Spinal cord (tissue), 10 donors: ENCODE results near the gene OSBP2. TPM values are rescaled to one million over a fixed set of nuclear protein-coding genes. Genes with fewer than 3 reads are reported as not detected.
A peak's percentile ranks its signal among the peaks of the same experiment; 100 is the strongest.
"Not testable (repeated sequence)": the region's sequence is repeated elsewhere in the genome, so short reads cannot be mapped to it uniquely, and the experiment has no call there.

Source experiments
- DNase-seq, 6 donors: peaks; one replicate each; pipeline versions ENCODE4 v3.0.0 to v3.0.0-alpha.2; 2013 to 2015; ENCODE audit warnings: low spot score in 6 of 6, low read depth in 4 of 6
- H3K27ac ChIP-seq: one replicate; pipeline ENCODE4 v1.5.1; 2013; ENCODE audit warnings: low read depth, low read length, control low read depth
- H3K27me3 ChIP-seq: one replicate; pipeline ENCODE4 v1.6.1; 2013; ENCODE audit warnings: low read length; ENCODE audit not compliant: control insufficient read depth, insufficient read depth
- H3K36me3 ChIP-seq: one replicate; pipeline ENCODE4 v1.6.1; 2013; ENCODE audit warnings: low read length; ENCODE audit not compliant: control insufficient read depth, insufficient read depth
- H3K4me1 ChIP-seq: one replicate; pipeline ENCODE4 v1.6.1; 2013; ENCODE audit warnings: low read length; ENCODE audit not compliant: control insufficient read depth, insufficient read depth
- H3K4me3 ChIP-seq: one replicate; pipeline ENCODE4 v1.5.1; 2013; ENCODE audit warnings: low read depth, low read length, control low read depth
- H3K9me3 ChIP-seq: one replicate; pipeline ENCODE4 v1.6.1; 2013; ENCODE audit warnings: low read length; ENCODE audit not compliant: control insufficient read depth, insufficient read depth
- WGBS: methylation state at CpG from one replicate; pipeline ENCODE4 v1.1.5; 2013; ENCODE audit warnings: missing lambda C conversion rate; ENCODE audit not compliant: insufficient coverage; 5-methylcytosine and 5-hydroxymethylcytosine counted together
- polyA plus RNA-seq, 2 donors: library from polyadenylated mRNA; unstranded; fragments of 120-200 nt; gene quantifications; one replicate each; pipeline ENCODE4 v1.2.1, GENCODE V29; 2013; ENCODE audit not compliant: insufficient read length in 2 of 2
- total RNA-seq, 2 donors: library from RNA; depleted of rRNA in 1 of 2; stranded (reverse); fragments of 120-200 nt in 1 of 2; fragments of >200 nt in 1 of 2; gene quantifications; one replicate each; pipeline versions ENCODE4 v1.2.3 to v1.2.4, GENCODE V29; 2013 to 2014
- donor health status: healthy.

Gene OSBP2
- total and polyA plus RNA-seq, 4 donors = 20.7 to 25.0 (median 22.4) TPM

GRCh38 chr22:30694171-30694639, 469 bp upstream of the OSBP2 start:
- H3K27me3 ChIP-seq = no peaks in the 10 kb centered on the region
- H3K4me1 ChIP-seq = peaks cover 32% of the 10 kb centered on the region
- DNase-seq = peak in 3 of 6 donors; percentile 55 to 89 (median 85)
- under 1% methylated on average over 34 of the region's 38 CpGs for WGBS
- no peaks in the 10 kb centered on the region for H3K9me3 ChIP-seq
- H3K27ac ChIP-seq = peak overlapping the region; percentile 41
- peak overlapping the region; percentile 76 for H3K4me3 ChIP-seq
- H3K36me3 ChIP-seq = no peaks in the 10 kb centered on the region

GRCh38 chr22:30695351-30695851, 727 bp downstream of the OSBP2 start:
- Histone ChIP-seq H3K9me3 (no peaks in the 10 kb centered on the region), H3K36me3 (no peaks in the 10 kb centered on the region), H3K4me3 (peak overlapping the region; percentile 69), H3K27me3 (no peaks in the 10 kb centered on the region), H3K27ac (no peak overlapping the region), H3K4me1 (peaks cover 32% of the 10 kb centered on the region)
- WGBS = 58% methylated on average over 15 of the region's 15 CpGs
- DNase-seq = peak in 2 of 6 donors; percentile 27 to 40

GRCh38 chr22:30695871-30696655, 1.4 kb downstream of the OSBP2 start:
- 50% methylated on average over 7 of the region's 7 CpGs for WGBS
- Histone ChIP-seq H3K27ac (no peak overlapping the region), H3K4me3 (peak overlapping the region; percentile 16)

GRCh38 chr22:30697975-30698374, 3.3 kb downstream of the OSBP2 start:
- Histone ChIP-seq H3K4me1 (peaks cover 32% of the 10 kb centered on the region), H3K36me3 (no peaks in the 10 kb centered on the region), H3K27me3 (no peaks in the 10 kb centered on the region), H3K9me3 (no peaks in the 10 kb centered on the region), H3K4me3 (no peak overlapping the region), H3K27ac (no peak overlapping the region)
- 92% methylated on average over 7 of the region's 7 CpGs for WGBS
- no peak for DNase-seq

More at GRCh38 chr22:30695871-30696655, 1.4 kb downstream of the OSBP2 start:
- H3K36me3 ChIP-seq = no peaks in the 10 kb centered on the region
- no peaks in the 10 kb centered on the region for H3K27me3 ChIP-seq
- DNase-seq = peak in 2 of 6 donors; percentile 15 to 28
- H3K4me1 ChIP-seq = peaks cover 32% of the 10 kb centered on the region
- no peaks in the 10 kb centered on the region for H3K9me3 ChIP-seq

- 100% methylated on average over 1 of the region's 1 CpG for WGBS
- DNase-seq = no peak
- H3K36me3 ChIP-seq = no peaks in the 10 kb centered on the region
- no peaks in the 10 kb centered on the region for H3K27me3 ChIP-seq
- H3K27ac ChIP-seq = no peak overlapping the region
- no peaks in the 10 kb centered on the region for H3K9me3 ChIP-seq
- H3K4me1 ChIP-seq = peaks cover 15% of the 10 kb centered on the region
- H3K4me3 ChIP-seq = no peak overlapping the region
These were observed 7.2 kb downstream of the OSBP2 start for GRCh38 chr22:30701872-30702271.

- no peak for DNase-seq
- no CpG with 5 or more reads among the region's 1 CpG for WGBS
- H3K27ac ChIP-seq = no peak overlapping the region
- H3K36me3 ChIP-seq = no peaks in the 10 kb centered on the region
- no peaks in the 10 kb centered on the region for H3K27me3 ChIP-seq
- H3K4me1 ChIP-seq = peaks cover 12% of the 10 kb centered on the region
- H3K4me3 ChIP-seq = no peak overlapping the region
- no peaks in the 10 kb centered on the region for H3K9me3 ChIP-seq
These were observed 8.2 kb downstream of the OSBP2 start for GRCh38 chr22:30702856-30703255.

GRCh38 chr22:30704978-30705377, 10.3 kb downstream of the OSBP2 start:
- DNase-seq = no peak
- Histone ChIP-seq H3K4me3 (no peak overlapping the region), H3K27ac (no peak overlapping the region), H3K36me3 (no peaks in the 10 kb centered on the region), H3K4me1 (peaks cover 9% of the 10 kb centered on the region), H3K27me3 (no peaks in the 10 kb centered on the region), H3K9me3 (no peaks in the 10 kb centered on the region)
- WGBS = 100% methylated on average over 1 of the region's 5 CpGs

- peak in 2 of 6 donors; percentile 83 to 90 for DNase-seq
- 27% methylated on average over 9 of the region's 11 CpGs for WGBS
- H3K27ac ChIP-seq = no peak overlapping the region
- no peaks in the 10 kb centered on the region for H3K36me3 ChIP-seq
- no peak overlapping the region for H3K4me3 ChIP-seq
- H3K27me3 ChIP-seq = no peaks in the 10 kb centered on the region
- peaks cover 9% of the 10 kb centered on the region for H3K4me1 ChIP-seq
- H3K9me3 ChIP-seq = no peaks in the 10 kb centered on the region
These were observed 11.3 kb downstream of the OSBP2 start for GRCh38 chr22:30705710-30706651.

- not testable (repeated sequence) for H3K27me3 ChIP-seq, DNase-seq, H3K4me1 ChIP-seq, H3K4me3 ChIP-seq, H3K9me3 ChIP-seq, H3K27ac ChIP-seq, H3K36me3 ChIP-seq
- WGBS = 93% methylated on average over 3 of the region's 6 CpGs
These were observed 15.3 kb downstream of the OSBP2 start for GRCh38 chr22:30709980-30710379.
